ENCODE measurements around the gene TPPP2. TPM values are rescaled to one million over a fixed set of nuclear protein-coding genes. Genes with fewer than 3 reads are reported as not detected.

Gene TPPP2
- total RNA-seq, 1 experiment from 2014 or later = not detected

DNA sequence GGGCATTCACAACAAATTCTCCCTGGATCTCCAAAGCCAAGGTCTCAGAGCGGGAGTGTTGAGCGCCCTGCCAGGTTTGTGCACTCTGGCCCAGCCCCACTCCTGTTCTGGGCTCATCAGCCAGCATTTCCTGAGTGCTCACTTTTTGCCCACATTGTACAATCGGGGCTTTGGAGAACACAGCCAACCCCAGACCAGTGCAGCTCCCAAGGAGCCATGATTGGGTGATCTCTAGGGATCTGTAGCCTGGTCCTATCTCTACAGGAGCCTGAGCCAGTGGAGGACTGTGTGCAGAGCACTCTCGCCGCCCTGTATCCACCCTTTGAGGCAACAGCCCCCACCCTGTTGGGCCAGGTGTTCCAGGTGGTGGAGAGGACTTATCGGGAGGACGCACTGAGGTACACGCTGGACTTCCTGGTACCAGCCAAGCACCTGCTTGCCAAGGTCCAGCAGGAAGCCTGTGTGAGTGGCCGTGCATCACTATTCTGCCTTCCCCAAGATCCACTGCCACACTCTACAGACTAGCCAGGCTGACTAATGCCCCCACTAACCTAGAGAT is 42.8 kb downstream of the TPPP2 start:
- ChIA-PET POLR2A (no interaction called here), CTCF (no interaction called here)
- DNase-seq (ENCODE audit: low read depth, low spot score) (no peak), ATAC-seq (no peak)
- no peak for TF ChIP-seq SIN3A (IDR thresholded peaks at IDR 0.05; ENCODE audit: borderline replicate concordance, insufficient read depth, low read depth, low read length)
- TF ChIP-seq, protein P1, sequence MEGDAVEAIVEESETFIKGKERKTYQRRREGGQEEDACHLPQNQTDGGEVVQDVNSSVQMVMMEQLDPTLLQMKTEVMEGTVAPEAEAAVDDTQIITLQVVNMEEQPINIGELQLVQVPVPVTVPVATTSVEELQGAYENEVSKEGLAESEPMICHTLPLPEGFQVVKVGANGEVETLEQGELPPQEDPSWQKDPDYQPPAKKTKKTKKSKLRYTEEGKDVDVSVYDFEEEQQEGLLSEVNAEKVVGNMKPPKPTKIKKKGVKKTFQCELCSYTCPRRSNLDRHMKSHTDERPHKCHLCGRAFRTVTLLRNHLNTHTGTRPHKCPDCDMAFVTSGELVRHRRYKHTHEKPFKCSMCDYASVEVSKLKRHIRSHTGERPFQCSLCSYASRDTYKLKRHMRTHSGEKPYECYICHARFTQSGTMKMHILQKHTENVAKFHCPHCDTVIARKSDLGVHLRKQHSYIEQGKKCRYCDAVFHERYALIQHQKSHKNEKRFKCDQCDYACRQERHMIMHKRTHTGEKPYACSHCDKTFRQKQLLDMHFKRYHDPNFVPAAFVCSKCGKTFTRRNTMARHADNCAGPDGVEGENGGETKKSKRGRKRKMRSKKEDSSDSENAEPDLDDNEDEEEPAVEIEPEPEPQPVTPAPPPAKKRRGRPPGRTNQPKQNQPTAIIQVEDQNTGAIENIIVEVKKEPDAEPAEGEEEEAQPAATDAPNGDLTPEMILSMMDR (IDR thresholded peaks at IDR 0.05) = no peak
- no peak for TF ChIP-seq POLR2AphosphoS5 (IDR thresholded peaks at IDR 0.05; ENCODE audit: low read depth, low read length)
- no peak for TF ChIP-seq REST (IDR thresholded peaks at IDR 0.05; ENCODE audit: insufficient read depth in 1 of 2, low read depth in 2 of 2, low read length in 1 of 2)
- TF ChIP-seq TCF7L2 (IDR thresholded peaks at IDR 0.05; ENCODE audit: low read depth, low read length) = no peak
- H3K4me3 ChIP-seq (ENCODE audit: low read depth in 2 of 2, low read length in 2 of 2) = no peak overlapping the region
- no peaks in the 10 kb centered on the region for H3K9me3 ChIP-seq (ENCODE audit: control insufficient read depth, insufficient read depth, low read depth, low read length)
- in situ Hi-C loops (cut with HindIII; ENCODE audit: low pct_unique_long_range_greater_than_20kb, low sequenced_read_pairs) (no loop called here), intact Hi-C loops (cut with micrococcal nuclease; ENCODE audit: unreplicated experiment) (no loop called here)
- H3K4me1 ChIP-seq (ENCODE audit: control insufficient read depth, insufficient read depth, low read length) = peaks cover 7% of the 10 kb centered on the region
- H3K36me3 ChIP-seq (ENCODE audit: control insufficient read depth, insufficient read depth, low read length) = no peaks in the 10 kb centered on the region
- no peaks in the 10 kb centered on the region for H3K27me3 ChIP-seq (ENCODE audit: control insufficient read depth, insufficient read depth, low read length)
- no peak overlapping the region for H3K27ac ChIP-seq (ENCODE audit: low read length)
- no TSS peak for BruUV-seq (replicated peaks)

DNA sequence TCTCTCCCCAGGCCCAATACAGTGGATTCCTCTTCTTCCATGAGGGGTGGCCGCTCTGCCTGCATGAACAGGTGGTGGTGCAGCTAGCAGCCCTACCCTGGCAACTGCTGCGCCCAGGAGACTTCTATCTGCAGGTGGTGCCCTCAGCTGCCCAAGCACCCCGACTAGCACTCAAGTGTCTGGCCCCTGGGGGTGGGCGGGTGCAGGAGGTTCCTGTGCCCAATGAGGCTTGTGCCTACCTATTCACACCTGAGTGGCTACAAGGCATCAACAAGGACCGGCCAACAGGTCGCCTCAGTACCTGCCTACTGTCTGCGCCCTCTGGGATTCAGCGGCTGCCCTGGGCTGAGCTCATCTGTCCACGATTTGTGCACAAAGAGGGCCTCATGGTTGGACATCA is 43.9 kb downstream of the TPPP2 start:
- no peak for ATAC-seq
- ChIA-PET CTCF (interaction anchor here (0.6 kb wide), 1 partner anchor 57 kb away, joined by 6 read pairs; no protein-coding TSS in a partner anchor), POLR2A (no interaction called here)
- Histone ChIP-seq H3K27me3 (ENCODE audit: control insufficient read depth, insufficient read depth, low read length) (no peaks in the 10 kb centered on the region), H3K27ac (ENCODE audit: low read length) (no peak overlapping the region), H3K36me3 (ENCODE audit: control insufficient read depth, insufficient read depth, low read length) (no peaks in the 10 kb centered on the region), H3K4me3 (ENCODE audit: low read depth in 2 of 2, low read length in 2 of 2) (no peak overlapping the region), H3K4me1 (ENCODE audit: control insufficient read depth, insufficient read depth, low read length) (peaks cover 7% of the 10 kb centered on the region), H3K9me3 (ENCODE audit: control insufficient read depth, insufficient read depth, low read depth, low read length) (no peaks in the 10 kb centered on the region)
- intact Hi-C loops (cut with micrococcal nuclease; ENCODE audit: unreplicated experiment) = no loop called here
- TF ChIP-seq SIN3A (IDR thresholded peaks at IDR 0.05; ENCODE audit: borderline replicate concordance, insufficient read depth, low read depth, low read length) = no peak
- TF ChIP-seq, protein P1 (IDR thresholded peaks at IDR 0.05) = no peak
- TF ChIP-seq TCF7L2 (IDR thresholded peaks at IDR 0.05; ENCODE audit: low read depth, low read length) = no peak
- no peak for TF ChIP-seq POLR2AphosphoS5 (IDR thresholded peaks at IDR 0.05; ENCODE audit: low read depth, low read length)
- no peak for TF ChIP-seq REST (IDR thresholded peaks at IDR 0.05; ENCODE audit: insufficient read depth in 1 of 2, low read depth in 2 of 2, low read length in 1 of 2)
- in situ Hi-C loops (cut with HindIII; ENCODE audit: low pct_unique_long_range_greater_than_20kb, low sequenced_read_pairs) = no loop called here
- DNase-seq (ENCODE audit: low read depth, low spot score) = no peak
- no TSS peak for BruUV-seq (replicated peaks)
